NOMO-1 treated with dmso at 0.1 percent for 144 hours (cell line): ENCODE results near the gene NPSR1.
"Not testable (repeated sequence)": the region's sequence is repeated elsewhere in the genome, so short reads cannot be mapped to it uniquely, and the experiment has no call there.

Experiments used
- DNase-seq: peaks from one replicate; lab custom pipeline; 2025; ENCODE audit not compliant: unreplicated experiment; lab: John Stamatoyannopoulos, UW

Gene NPSR1

GRCh38 chr7:34868602-34869001, 210.6 kb downstream of the NPSR1 start:
- DNase-seq: not testable (repeated sequence)

GRCh38 chr7:34869057-34869456, 211.0 kb downstream of the NPSR1 start:
- DNase-seq: no peak

- DNase-seq: not testable (repeated sequence)
Observed at GRCh38 chr7:34870041-34870440, 212.0 kb downstream of the NPSR1 start.

DNA sequence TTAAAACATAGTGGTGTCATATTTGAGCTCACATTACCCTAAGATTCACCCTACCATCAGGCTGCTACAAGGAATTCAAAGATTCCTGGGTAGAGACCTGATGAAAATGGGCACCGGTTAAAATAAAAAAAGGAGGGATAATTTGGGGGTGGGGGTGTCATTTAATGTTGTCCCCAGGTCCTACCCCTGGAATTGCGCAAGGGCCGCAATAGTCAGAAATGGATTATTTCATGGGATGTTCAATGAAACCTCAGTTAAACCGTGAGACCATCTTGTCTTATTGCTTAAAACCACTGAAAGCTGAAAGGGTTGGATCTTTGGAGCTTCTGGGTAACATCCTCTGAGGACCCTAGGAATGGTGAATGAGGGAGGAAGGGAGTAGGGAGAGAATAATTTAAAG, 216.3 kb downstream of the NPSR1 start:
- not testable (repeated sequence) for DNase-seq

DNA sequence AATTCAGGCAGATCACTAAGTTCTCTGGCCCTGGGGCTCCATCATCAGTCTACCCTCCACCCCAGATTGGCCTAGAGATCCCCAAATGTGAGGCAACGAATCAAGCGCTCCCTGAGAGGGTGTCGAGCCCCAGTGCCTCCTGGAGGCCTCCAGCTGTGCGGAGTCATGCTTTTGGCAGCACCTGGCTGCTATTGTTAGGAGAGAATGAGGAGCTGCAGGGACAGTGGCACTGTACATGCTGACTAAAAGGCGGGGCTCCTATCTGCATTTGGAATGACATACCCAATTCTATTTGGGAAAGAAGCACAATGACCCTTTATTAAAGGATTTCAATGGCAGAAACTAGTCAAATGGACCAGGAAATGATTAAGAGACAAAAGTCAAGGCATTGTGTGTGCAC, 217.5 kb downstream of the NPSR1 start:
- DNase-seq: no peak

DNA sequence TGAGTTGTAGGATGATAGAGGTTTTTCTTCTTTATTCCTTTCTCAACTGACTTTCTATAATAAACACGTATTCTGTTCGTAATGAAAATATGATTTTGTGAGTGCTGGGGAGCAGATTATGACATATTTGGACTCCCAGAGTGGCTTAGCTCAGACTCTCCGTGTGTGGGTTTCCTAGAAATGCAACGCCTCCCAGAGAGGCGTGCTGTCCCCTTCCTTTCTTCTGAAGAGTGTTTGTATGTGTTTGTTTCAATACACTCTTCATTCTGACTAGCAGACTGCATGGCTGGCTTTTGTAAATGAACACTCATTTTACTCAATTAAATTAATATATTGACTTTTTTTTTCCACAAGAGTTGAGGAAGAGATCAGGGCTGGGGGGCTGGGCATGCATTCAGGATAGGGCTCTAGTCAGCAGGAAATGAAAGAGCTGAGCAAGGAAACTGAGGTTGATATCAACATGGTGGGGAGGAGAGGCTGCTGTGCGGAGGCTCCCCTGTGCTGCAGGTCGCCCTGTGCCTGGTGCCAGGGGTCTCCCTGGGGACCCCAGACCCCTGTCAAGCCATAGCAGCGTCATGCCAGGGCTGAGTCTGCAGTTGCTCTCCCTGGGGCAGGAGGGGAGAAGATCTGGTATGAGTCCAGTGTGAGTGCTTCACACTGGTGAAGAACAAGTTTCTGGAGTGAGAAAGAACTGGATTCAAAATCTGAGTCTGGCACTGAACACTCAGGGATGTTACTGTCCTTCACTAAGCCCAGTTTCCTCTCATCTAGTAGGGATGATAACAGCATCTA, 221.1 kb downstream of the NPSR1 start:
- DNase-seq: not testable (repeated sequence)

DNA sequence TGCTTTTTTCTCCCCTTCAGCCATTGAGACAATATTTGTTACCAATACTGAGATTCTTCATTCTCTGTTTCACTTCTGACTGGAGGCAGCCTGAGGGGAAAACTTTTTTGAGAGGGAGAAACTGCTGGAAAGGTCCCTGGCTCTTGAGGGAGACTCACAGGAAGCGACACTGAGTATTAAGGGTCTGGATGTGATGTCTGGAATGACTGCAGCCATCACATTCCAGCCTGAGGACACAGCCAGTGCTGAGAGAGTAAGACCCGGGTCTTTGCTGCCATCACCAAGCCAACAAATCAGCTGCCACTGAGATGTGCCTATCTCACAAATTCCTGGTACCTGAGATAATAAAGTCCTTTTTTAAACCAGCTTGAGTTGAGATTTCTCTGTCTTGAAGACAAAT, 221.9 kb downstream of the NPSR1 start:
- DNase-seq: no peak

DNA sequence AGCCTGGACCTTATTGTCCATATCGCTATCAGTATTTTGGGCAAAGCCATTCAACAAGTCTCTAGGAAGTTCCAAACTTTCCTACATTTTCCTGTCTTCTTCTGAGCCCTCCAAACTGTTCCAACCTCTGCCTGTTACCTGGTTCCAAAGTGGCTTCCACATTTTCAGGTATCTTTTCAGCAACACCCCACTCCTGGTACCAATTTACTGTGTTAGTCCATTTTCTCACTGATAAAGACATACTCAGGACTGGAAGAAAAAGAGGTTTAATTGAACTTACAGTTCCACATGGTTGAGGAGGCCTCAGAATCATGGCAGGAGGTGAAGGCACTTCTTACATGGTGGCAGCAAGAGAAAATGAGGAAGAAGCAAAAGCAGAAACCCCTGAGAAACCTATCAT, 225.8 kb downstream of the NPSR1 start:
- not testable (repeated sequence) for DNase-seq

DNA sequence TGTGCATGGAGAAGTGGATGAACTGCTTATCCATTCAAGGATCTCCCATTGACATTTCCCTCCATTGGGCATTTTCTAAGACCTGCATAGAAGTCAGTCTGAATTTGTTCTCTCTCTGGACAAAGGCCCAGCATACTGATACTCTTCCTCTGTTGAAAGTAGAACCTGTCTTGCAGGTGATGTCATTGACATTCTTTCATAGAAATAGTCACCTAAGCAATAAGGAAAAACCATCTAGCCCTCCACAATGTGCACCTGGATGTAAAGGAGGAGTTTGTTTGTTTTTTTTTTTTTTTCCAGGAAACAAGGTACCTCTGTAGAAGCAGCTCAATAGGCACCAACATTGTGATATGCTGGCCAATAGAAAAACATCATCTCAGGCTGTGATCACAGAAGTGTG, 228.8 kb downstream of the NPSR1 start:
- no peak for DNase-seq

- no peak for DNase-seq
Observed at GRCh38 chr7:34889951-34890350, 231.9 kb downstream of the NPSR1 start.

GRCh38 chr7:34895202-34895601, 237.2 kb downstream of the NPSR1 start:
- no peak for DNase-seq
